ENCODE results near the gene GDPD4.

GDPD4 gene

DNA sequence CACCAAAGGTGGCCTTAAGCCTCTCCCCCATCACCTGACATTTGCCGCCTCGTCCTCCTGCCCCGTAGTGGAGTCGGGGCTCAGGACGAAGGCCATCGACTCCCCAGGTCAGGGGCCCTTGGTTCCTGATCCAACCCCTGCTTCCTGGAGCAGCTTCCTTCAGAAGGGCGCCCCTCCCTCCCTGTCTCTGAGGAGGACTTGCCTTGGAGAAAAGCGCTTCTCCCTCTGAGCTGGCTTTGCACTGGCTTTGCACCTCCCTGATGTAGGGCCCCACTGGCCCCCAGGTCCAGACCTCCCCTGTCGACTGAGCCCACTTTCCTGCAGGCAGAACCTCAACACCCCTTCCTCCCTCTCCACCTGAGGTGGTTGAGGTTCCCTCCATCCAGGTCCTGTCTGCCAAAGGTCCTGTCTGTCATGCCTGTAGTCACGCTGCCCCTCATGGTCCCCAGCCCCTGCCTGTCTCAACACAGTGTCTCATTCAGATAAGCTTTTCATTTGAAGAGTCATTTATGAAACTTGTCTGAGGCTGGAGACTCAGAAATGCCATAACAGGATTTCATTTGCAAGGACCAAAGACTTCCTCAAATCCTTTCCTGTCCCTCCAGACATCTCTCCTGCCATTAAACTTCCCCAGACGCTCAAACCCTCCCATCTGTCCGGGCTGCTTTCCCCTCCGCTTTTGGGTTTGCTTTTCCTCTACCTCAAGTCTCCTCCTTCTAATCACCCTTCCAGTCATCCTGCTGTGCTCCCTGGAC is 95.0 kb downstream of the GDPD4 start:
- Histone ChIP-seq H2BK5ac (ENCODE audit: low read length) (peak overlapping the region; percentile 35), H3K27me3 (ENCODE audit: control insufficient read depth in 3 of 3, insufficient read depth in 3 of 3, low read depth in 1 of 3, low read length in 3 of 3) (peaks cover 0 to 5% (median 3%) of the 10 kb centered on the region in 3 experiments), H2BK15ac (ENCODE audit: low read length) (peak overlapping the region; percentile 34), H3K4me3 (ENCODE audit: low read length in 2 of 2) (no peak overlapping the region), H2BK120ac (ENCODE audit: low read depth, low read length) (no peak overlapping the region), H4K8ac (ENCODE audit: low read depth, low read length) (no peak overlapping the region), H3K9ac (ENCODE audit: low read depth, low read length, poor library complexity) (no peak overlapping the region), H3K9me3 (replicated peaks in 1 of 2; ENCODE audit: control insufficient read depth in 2 of 2, insufficient read depth in 1 of 2, low read depth in 1 of 2, low read length in 2 of 2) (no peaks in the 10 kb centered on the region), H3K27ac (replicated peaks; ENCODE audit: low read length) (no peak overlapping the region), H3K23ac (ENCODE audit: low read depth, low read length, poor library complexity) (no peak overlapping the region), H3K4me2 (ENCODE audit: insufficient read depth, low read length, poor library complexity, severe bottlenecking) (no peak overlapping the region), H3K14ac (ENCODE audit: low read length) (peak overlapping the region; percentile 31), H2AK5ac (ENCODE audit: low read depth, low read length) (peak overlapping the region; percentile 10), H3K79me1 (ENCODE audit: low read depth, low read length) (no peaks in the 10 kb centered on the region), H3K4me1 (ENCODE audit: control insufficient read depth in 2 of 2, insufficient read depth in 1 of 2, low read depth in 1 of 2, low read length in 2 of 2) (no peaks in the 10 kb centered on the region), H3K36me3 (replicated peaks in 1 of 2; ENCODE audit: control insufficient read depth in 2 of 2, insufficient read depth in 2 of 2, low read length in 2 of 2) (no peaks in the 10 kb centered on the region), H3K18ac (ENCODE audit: low read length) (no peak overlapping the region), H2AFZ (ENCODE audit: low read length) (no peak overlapping the region), H4K91ac (ENCODE audit: low read depth, low read length, poor library complexity) (no peak overlapping the region), H3K4ac (ENCODE audit: low read length) (no peak overlapping the region), H2BK12ac (ENCODE audit: low read length) (no peak overlapping the region)
- no peak for DNase-seq (ENCODE audit: low spot score)
- no CpG with 5 or more reads among the region's 13 CpGs for WGBS, 2 donors (ENCODE audit: extremely low coverage in 2 of 2, insufficient read length in 2 of 2, insufficient replicate concordance in 1 of 2)

DNA sequence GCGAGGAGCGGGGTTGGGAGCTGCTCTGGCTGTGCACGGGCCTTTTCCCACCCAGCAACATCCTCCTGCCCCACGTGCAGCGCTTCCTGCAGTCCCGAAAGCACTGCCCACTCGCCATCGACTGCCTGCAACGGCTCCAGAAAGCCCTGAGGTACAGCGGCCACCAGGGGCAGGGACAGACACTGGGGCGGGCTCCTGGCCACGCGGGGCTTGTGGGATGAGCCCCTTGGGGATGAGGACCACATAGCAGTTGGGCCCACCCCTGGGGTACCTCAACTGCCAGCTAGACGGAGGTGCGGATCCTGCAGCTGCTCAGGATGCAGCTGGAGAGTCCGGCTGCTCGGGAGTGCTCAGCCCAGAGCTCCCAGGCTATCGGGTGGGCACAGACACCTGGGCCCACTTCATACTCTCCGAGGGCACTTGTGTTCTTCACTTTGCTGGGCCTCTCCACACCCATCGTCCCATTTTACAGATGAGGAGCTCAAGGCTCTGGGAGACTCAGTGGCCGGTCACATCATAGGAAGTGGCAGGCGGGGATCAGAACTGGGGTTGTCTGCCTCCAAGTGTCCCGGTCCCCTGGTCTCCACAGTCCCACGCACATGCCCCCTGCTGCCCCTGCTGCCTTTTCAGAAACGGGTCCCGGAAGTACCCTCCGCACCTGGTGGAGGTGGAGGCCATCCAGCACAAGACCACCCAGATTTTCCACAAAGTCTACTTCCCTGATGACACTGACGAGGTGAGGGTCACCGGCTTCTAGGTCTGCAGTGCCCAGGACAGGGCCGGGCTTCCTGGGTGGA is 95.8 kb downstream of the GDPD4 start:
- peak overlapping the region; percentile 60 for H3K23ac ChIP-seq (ENCODE audit: low read depth, low read length, poor library complexity)
- no peak overlapping the region for H3K27ac ChIP-seq (replicated peaks; ENCODE audit: low read length)
- H2AFZ ChIP-seq (ENCODE audit: low read length) = no peak overlapping the region
- no peak overlapping the region for H4K91ac ChIP-seq (ENCODE audit: low read depth, low read length, poor library complexity)
- no peak overlapping the region for H3K4me3 ChIP-seq (ENCODE audit: low read length in 2 of 2)
- H3K36me3 ChIP-seq (replicated peaks in 1 of 2; ENCODE audit: control insufficient read depth in 2 of 2, insufficient read depth in 2 of 2, low read length in 2 of 2) = no peaks in the 10 kb centered on the region
- no peak overlapping the region for H2BK12ac ChIP-seq (ENCODE audit: low read length)
- H2BK15ac ChIP-seq (ENCODE audit: low read length) = peak overlapping the region; percentile 34
- DNase-seq (ENCODE audit: low spot score) = no peak
- peak overlapping the region; percentile 35 for H2BK5ac ChIP-seq (ENCODE audit: low read length)
- no CpG with 5 or more reads among the region's 30 CpGs for WGBS, 2 donors (ENCODE audit: extremely low coverage in 2 of 2, insufficient read length in 2 of 2, insufficient replicate concordance in 1 of 2)
- no peaks in the 10 kb centered on the region for H3K79me1 ChIP-seq (ENCODE audit: low read depth, low read length)
- H3K18ac ChIP-seq (ENCODE audit: low read length) = no peak overlapping the region
- H3K4me2 ChIP-seq (ENCODE audit: insufficient read depth, low read length, poor library complexity, severe bottlenecking) = no peak overlapping the region
- H3K27me3 ChIP-seq (ENCODE audit: control insufficient read depth in 3 of 3, insufficient read depth in 3 of 3, low read depth in 1 of 3, low read length in 3 of 3) = peaks cover 0 to 5% (median 3%) of the 10 kb centered on the region in 3 experiments
- peak overlapping the region; percentile 31 for H3K14ac ChIP-seq (ENCODE audit: low read length)
- no peak overlapping the region for H4K8ac ChIP-seq (ENCODE audit: low read depth, low read length)
- H3K4ac ChIP-seq (ENCODE audit: low read length) = no peak overlapping the region
- no peaks in the 10 kb centered on the region for H3K4me1 ChIP-seq (ENCODE audit: control insufficient read depth in 2 of 2, insufficient read depth in 1 of 2, low read depth in 1 of 2, low read length in 2 of 2)
- H2AK5ac ChIP-seq (ENCODE audit: low read depth, low read length) = peak overlapping the region; percentile 10
- no peak overlapping the region for H3K9ac ChIP-seq (ENCODE audit: low read depth, low read length, poor library complexity)
- peaks cover 0 to 2% of the 10 kb centered on the region in 2 donors for H3K9me3 ChIP-seq (replicated peaks in 1 of 2; ENCODE audit: control insufficient read depth in 2 of 2, insufficient read depth in 1 of 2, low read depth in 1 of 2, low read length in 2 of 2)
- no peak overlapping the region for H2BK120ac ChIP-seq (ENCODE audit: low read depth, low read length)

DNA sequence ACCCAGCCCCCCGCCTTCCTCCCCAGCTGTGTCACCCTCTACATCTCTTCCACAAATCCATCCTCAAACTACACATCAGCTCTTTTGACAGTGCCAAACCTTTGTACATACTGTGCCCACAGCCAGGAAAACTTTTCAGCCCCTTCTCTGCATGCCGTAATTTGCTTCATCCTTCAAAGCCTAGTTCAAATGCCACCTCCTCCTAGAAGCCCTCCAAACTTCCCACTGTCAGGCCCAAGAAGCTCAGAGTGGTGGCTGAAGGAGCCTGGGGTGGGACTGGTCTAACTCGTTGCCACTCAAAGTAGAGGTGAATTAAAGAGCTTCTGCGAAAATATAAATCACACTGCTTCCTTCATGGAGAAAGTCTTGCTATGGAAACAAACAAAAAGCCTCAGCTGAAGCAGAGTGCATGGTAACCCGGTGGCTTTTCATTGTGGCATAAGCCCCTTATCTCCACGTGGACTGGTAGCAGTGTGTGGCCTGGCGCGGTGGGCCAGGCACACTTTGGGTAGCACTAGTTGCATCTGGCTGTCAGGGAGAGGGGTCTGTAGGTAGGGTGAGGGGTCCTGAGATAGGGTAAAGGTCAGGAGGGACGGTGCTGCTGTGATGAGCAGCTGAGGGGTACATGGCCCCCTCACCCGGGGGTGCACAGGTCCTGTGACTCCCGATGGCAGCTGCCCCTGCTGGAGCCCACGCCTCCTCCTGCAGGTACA is 96.6 kb downstream of the GDPD4 start:
- Histone ChIP-seq H3K18ac (ENCODE audit: low read length) (peak overlapping the region; percentile 68), H3K4me1 (ENCODE audit: control insufficient read depth in 2 of 2, insufficient read depth in 1 of 2, low read depth in 1 of 2, low read length in 2 of 2) (no peaks in the 10 kb centered on the region), H3K4ac (ENCODE audit: low read length) (no peak overlapping the region), H4K91ac (ENCODE audit: low read depth, low read length, poor library complexity) (no peak overlapping the region), H3K27me3 (ENCODE audit: control insufficient read depth in 3 of 3, insufficient read depth in 3 of 3, low read depth in 1 of 3, low read length in 3 of 3) (peaks cover 0 to 5% (median 3%) of the 10 kb centered on the region in 3 experiments), H4K8ac (ENCODE audit: low read depth, low read length) (no peak overlapping the region), H3K14ac (ENCODE audit: low read length) (no peak overlapping the region), H3K9ac (ENCODE audit: low read depth, low read length, poor library complexity) (no peak overlapping the region), H2BK5ac (ENCODE audit: low read length) (peak overlapping the region; percentile 35), H3K4me3 (ENCODE audit: low read length in 2 of 2) (no peak overlapping the region), H2AFZ (ENCODE audit: low read length) (no peak overlapping the region), H3K4me2 (ENCODE audit: insufficient read depth, low read length, poor library complexity, severe bottlenecking) (no peak overlapping the region), H3K79me1 (ENCODE audit: low read depth, low read length) (no peaks in the 10 kb centered on the region), H2BK120ac (ENCODE audit: low read depth, low read length) (no peak overlapping the region), H3K9me3 (replicated peaks in 1 of 2; ENCODE audit: control insufficient read depth in 2 of 2, insufficient read depth in 1 of 2, low read depth in 1 of 2, low read length in 2 of 2) (peaks cover 0 to 2% of the 10 kb centered on the region in 2 donors), H3K27ac (replicated peaks; ENCODE audit: low read length) (no peak overlapping the region), H2BK12ac (ENCODE audit: low read length) (no peak overlapping the region), H2BK15ac (ENCODE audit: low read length) (no peak overlapping the region), H2AK5ac (ENCODE audit: low read depth, low read length) (peak overlapping the region; percentile 85), H3K36me3 (replicated peaks in 1 of 2; ENCODE audit: control insufficient read depth in 2 of 2, insufficient read depth in 2 of 2, low read length in 2 of 2) (no peaks in the 10 kb centered on the region), H3K23ac (ENCODE audit: low read depth, low read length, poor library complexity) (peak overlapping the region; percentile 60)
- DNase-seq (ENCODE audit: low spot score) = no peak
- WGBS, 2 donors (ENCODE audit: extremely low coverage in 2 of 2, insufficient read length in 2 of 2, insufficient replicate concordance in 1 of 2) = 100% methylated on average over 1 of the region's 12 CpGs; no CpG with 5 or more reads in 1 of the 2 donors
